Measurements from ENCODE around the gene HIVEP1. TPM values are rescaled to one million over a fixed set of nuclear protein-coding genes. Genes with fewer than 3 reads are reported as not detected.

Gene HIVEP1
- total RNA-seq, 2 experiments from 2014 or later: 29.1 to 30.1 TPM

DNA sequence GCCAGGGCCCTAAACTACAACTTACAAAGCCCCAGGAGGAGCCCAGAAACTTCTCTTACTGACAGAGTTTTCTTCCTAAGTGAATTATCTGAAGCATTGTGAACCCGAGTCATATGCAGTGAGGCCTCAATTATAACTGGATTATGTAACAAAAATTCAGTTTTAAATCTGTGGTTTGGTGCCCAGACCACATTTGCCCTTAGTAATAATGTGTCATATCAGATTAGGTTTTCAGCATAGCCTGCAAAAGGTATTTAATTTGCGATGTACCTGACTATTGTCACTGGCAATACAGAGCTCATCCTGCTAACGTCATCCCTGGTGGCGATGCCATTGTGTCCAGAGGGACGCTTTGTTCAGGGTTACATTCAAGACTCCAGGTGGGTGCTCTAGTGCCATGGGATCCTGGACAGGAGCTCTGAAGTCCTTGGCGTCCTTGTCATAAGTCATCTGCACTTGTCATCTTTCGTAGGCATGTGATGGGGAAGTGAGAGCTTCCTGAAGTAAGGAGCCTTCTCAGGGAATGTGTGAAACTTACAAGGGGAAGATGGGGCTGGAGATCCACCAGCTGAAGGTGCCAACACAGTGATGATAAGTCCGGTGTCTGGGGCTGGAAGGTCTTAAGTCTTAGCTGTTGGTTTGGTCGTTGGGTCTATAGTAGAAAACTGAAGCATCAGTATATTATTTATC is 65.1 kb downstream of the HIVEP1 start:
- H3K27ac Mint-ChIP-seq: no peak overlapping the region
- ATAC-seq (ENCODE audit: low read depth) (no peak), DNase-seq (no peak)
- no peaks in the 10 kb centered on the region for H3K9me3 Mint-ChIP-seq
- H3K36me3 Mint-ChIP-seq: peaks cover 7% of the 10 kb centered on the region
- no peak overlapping the region for H3K4me3 Mint-ChIP-seq
- no peaks in the 10 kb centered on the region for H3K27me3 Mint-ChIP-seq
- peaks cover 16% of the 10 kb centered on the region for H3K4me1 Mint-ChIP-seq
- POLR2A ChIA-PET: no interaction called here

- Mint-ChIP-seq H3K36me3 (peaks cover 4% of the 10 kb centered on the region), H3K9me3 (no peaks in the 10 kb centered on the region), H3K4me3 (no peak overlapping the region), H3K27ac (no peak overlapping the region), H3K4me1 (peaks cover 15% of the 10 kb centered on the region), H3K27me3 (no peaks in the 10 kb centered on the region)
- ATAC-seq (ENCODE audit: low read depth): no peak
- DNase-seq: no peak
- POLR2A ChIA-PET: no interaction called here
These were observed 65.9 kb downstream of the HIVEP1 start for GRCh38 chr6:12078014-12078413.

GRCh38 chr6:12081771-12082170 is 69.7 kb downstream of the HIVEP1 start:
- Mint-ChIP-seq H3K27ac (no peak overlapping the region), H3K36me3 (peaks cover 4% of the 10 kb centered on the region), H3K9me3 (no peaks in the 10 kb centered on the region), H3K4me1 (peaks cover 18% of the 10 kb centered on the region), H3K4me3 (no peak overlapping the region), H3K27me3 (no peaks in the 10 kb centered on the region)
- DNase-seq (no peak), ATAC-seq (ENCODE audit: low read depth) (no peak)
- POLR2A ChIA-PET: no interaction called here

DNA sequence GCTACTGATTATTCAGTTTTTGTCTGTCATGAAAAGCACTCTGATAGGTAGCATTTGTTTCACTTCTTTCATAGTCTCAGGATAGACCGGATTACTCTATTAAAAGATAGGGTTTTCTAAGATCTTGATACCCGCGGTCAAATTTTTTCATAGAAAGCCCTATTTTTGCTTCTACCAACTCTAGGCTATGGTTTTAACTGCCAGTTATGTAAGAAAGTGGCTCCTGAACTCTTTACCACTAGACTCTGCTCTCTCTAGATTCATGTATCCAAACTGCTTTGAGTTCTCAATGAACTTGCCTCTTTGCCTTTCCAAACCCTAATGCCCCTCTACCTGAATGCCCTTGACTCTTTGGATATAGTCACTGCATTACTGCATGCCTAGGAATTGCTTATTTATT is 70.3 kb downstream of the HIVEP1 start:
- Mint-ChIP-seq H3K27ac (no peak overlapping the region), H3K9me3 (no peaks in the 10 kb centered on the region), H3K36me3 (peaks cover 4% of the 10 kb centered on the region), H3K4me1 (peaks cover 18% of the 10 kb centered on the region), H3K4me3 (no peak overlapping the region), H3K27me3 (no peaks in the 10 kb centered on the region)
- DNase-seq: no peak
- no peak for ATAC-seq (ENCODE audit: low read depth)
- POLR2A ChIA-PET: no interaction called here

GRCh38 chr6:12083302-12083701 is 71.2 kb downstream of the HIVEP1 start:
- Mint-ChIP-seq H3K27me3 (no peaks in the 10 kb centered on the region), H3K27ac (no peak overlapping the region), H3K9me3 (no peaks in the 10 kb centered on the region), H3K4me1 (peaks cover 14% of the 10 kb centered on the region), H3K36me3 (peaks cover 4% of the 10 kb centered on the region), H3K4me3 (no peak overlapping the region)
- ATAC-seq (ENCODE audit: low read depth): no peak
- DNase-seq: no peak
- POLR2A ChIA-PET: no interaction called here

DNA sequence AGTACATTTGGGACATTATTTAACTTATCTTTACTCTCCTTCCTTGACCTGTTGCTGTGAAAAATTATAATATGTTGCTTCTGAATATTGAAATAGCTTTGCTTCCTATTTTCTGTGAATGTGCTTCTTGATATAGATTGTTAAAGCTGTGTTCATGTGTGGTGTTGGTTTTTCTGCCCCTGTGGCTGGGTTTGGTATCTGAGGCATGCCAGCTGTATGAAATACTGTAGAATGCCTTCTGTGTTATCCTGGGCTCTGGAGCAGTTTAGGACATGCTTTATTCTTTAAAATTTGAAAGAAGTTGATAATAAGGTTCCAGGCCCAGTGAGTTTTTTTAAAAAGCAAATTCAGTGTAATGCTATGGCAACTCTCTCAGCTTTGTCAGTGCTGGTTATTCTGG is 71.7 kb downstream of the HIVEP1 start:
- peaks cover 14% of the 10 kb centered on the region for H3K4me1 Mint-ChIP-seq
- no peak overlapping the region for H3K4me3 Mint-ChIP-seq
- no peaks in the 10 kb centered on the region for H3K9me3 Mint-ChIP-seq
- no peaks in the 10 kb centered on the region for H3K27me3 Mint-ChIP-seq
- DNase-seq: no peak
- no peak overlapping the region for H3K27ac Mint-ChIP-seq
- ATAC-seq (ENCODE audit: low read depth): no peak
- peaks cover 4% of the 10 kb centered on the region for H3K36me3 Mint-ChIP-seq
- POLR2A ChIA-PET: no interaction called here

- Mint-ChIP-seq H3K4me1 (peaks cover 14% of the 10 kb centered on the region), H3K4me3 (no peak overlapping the region), H3K9me3 (no peaks in the 10 kb centered on the region), H3K36me3 (peaks cover 7% of the 10 kb centered on the region), H3K27me3 (no peaks in the 10 kb centered on the region), H3K27ac (no peak overlapping the region)
- POLR2A ChIA-PET: no interaction called here
- ATAC-seq (ENCODE audit: low read depth) (no peak), DNase-seq (no peak)
These were observed 72.6 kb downstream of the HIVEP1 start for GRCh38 chr6:12084681-12085080.

GRCh38 chr6:12088531-12088930 is 76.4 kb downstream of the HIVEP1 start:
- DNase-seq: no peak
- Mint-ChIP-seq H3K4me3 (no peak overlapping the region), H3K27me3 (no peaks in the 10 kb centered on the region), H3K4me1 (peaks cover 6% of the 10 kb centered on the region), H3K36me3 (peaks cover 20% of the 10 kb centered on the region), H3K27ac (no peak overlapping the region), H3K9me3 (no peaks in the 10 kb centered on the region)
- no peak for ATAC-seq (ENCODE audit: low read depth)
- POLR2A ChIA-PET: interaction anchor here (1.0 kb wide), 1 partner anchor 22 kb away, joined by 3 read pairs; no protein-coding TSS in a partner anchor

- no peaks in the 10 kb centered on the region for H3K27me3 Mint-ChIP-seq
- no peaks in the 10 kb centered on the region for H3K9me3 Mint-ChIP-seq
- peaks cover 5% of the 10 kb centered on the region for H3K4me1 Mint-ChIP-seq
- no peak overlapping the region for H3K4me3 Mint-ChIP-seq
- no peak overlapping the region for H3K27ac Mint-ChIP-seq
- ATAC-seq (ENCODE audit: low read depth): no peak
- no peak for DNase-seq
- POLR2A ChIA-PET: no interaction called here
- peaks cover 23% of the 10 kb centered on the region for H3K36me3 Mint-ChIP-seq
These were observed 78.6 kb downstream of the HIVEP1 start for GRCh38 chr6:12090714-12091113.

DNA sequence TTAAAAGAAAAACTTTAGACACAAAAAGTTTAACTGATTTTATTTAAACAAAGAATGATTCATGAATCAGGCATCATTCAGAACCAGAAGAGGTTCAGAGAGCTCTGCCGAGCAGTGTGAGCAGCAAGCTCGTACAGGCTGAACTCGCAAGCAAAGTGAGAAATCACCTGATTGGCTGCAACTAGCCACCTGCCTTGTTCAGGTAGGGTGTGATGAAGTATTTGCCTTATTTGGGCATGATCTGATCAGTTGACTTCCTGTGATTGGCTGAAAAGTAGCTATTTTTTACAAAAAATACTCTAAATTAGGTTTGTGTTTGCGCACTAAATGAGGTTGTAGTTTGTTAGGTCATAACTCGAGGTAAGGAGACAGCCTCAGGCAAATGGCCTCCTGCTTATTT is 80.7 kb downstream of the HIVEP1 start:
- Mint-ChIP-seq H3K36me3 (peaks cover 28% of the 10 kb centered on the region), H3K9me3 (no peaks in the 10 kb centered on the region), H3K27me3 (no peaks in the 10 kb centered on the region), H3K4me3 (no peak overlapping the region), H3K4me1 (peaks cover 5% of the 10 kb centered on the region), H3K27ac (no peak overlapping the region)
- DNase-seq (no peak), ATAC-seq (ENCODE audit: low read depth) (no peak)
- POLR2A ChIA-PET: no interaction called here

GRCh38 chr6:12094689-12095088 is 82.6 kb downstream of the HIVEP1 start:
- Mint-ChIP-seq H3K27ac (no peak overlapping the region), H3K4me3 (no peak overlapping the region), H3K27me3 (no peaks in the 10 kb centered on the region), H3K9me3 (no peaks in the 10 kb centered on the region), H3K4me1 (peaks cover 7% of the 10 kb centered on the region), H3K36me3 (peaks cover 29% of the 10 kb centered on the region)
- ATAC-seq (ENCODE audit: low read depth) (no peak), DNase-seq (no peak)
- POLR2A ChIA-PET: no interaction called here

DNA sequence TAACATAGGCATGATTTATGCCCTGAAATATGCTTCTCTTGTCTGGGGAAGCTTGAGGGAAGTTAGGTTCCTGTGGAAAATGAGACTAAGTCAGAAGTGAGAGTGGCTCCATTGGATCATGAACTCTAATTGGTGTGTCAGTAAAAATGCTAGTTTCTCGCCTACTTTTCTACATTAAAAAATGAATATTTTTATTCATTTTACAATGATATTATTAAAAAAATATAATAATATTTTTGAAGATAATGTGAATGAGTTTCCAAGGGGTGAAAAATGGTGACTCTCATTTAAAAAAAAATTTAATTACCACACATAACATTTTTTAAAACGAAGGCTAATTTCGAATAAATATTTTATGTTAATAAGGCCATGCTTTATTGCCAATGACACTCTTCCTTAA is 84.2 kb downstream of the HIVEP1 start:
- H3K27ac Mint-ChIP-seq: no peak overlapping the region
- no peaks in the 10 kb centered on the region for H3K9me3 Mint-ChIP-seq
- no peak overlapping the region for H3K4me3 Mint-ChIP-seq
- peaks cover 24% of the 10 kb centered on the region for H3K36me3 Mint-ChIP-seq
- no peaks in the 10 kb centered on the region for H3K27me3 Mint-ChIP-seq
- POLR2A ChIA-PET: no interaction called here
- peaks cover 10% of the 10 kb centered on the region for H3K4me1 Mint-ChIP-seq
- ATAC-seq (ENCODE audit: low read depth) (no peak), DNase-seq (no peak)

DNA sequence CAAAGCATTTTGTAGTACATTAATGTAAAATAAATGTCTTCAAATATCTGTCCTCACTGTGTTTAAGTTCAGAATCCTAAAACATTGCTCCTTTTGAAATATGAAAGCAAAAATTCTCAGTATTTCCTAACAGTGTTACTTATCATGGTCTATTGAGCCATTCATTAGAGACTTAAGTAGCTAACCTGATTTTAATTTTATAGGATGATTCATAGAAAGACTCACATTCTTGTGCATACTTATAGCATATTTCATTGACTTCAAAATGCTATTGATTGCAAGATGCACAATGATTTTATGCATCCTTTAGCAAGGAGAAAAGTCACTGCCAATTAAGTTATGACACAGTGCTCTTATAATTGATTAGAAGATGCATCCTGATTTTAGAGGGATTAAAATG is 85.7 kb downstream of the HIVEP1 start:
- ATAC-seq (ENCODE audit: low read depth) (no peak), DNase-seq (no peak)
- Mint-ChIP-seq H3K36me3 (peaks cover 23% of the 10 kb centered on the region), H3K4me3 (no peak overlapping the region), H3K4me1 (peaks cover 21% of the 10 kb centered on the region), H3K27ac (no peak overlapping the region), H3K9me3 (no peaks in the 10 kb centered on the region), H3K27me3 (no peaks in the 10 kb centered on the region)
- POLR2A ChIA-PET: no interaction called here

GRCh38 chr6:12099623-12100338 is 87.7 kb downstream of the HIVEP1 start:
- Mint-ChIP-seq H3K4me1 (peaks cover 22% of the 10 kb centered on the region), H3K27me3 (no peaks in the 10 kb centered on the region), H3K27ac (no peak overlapping the region), H3K4me3 (no peak overlapping the region), H3K9me3 (no peaks in the 10 kb centered on the region), H3K36me3 (peaks cover 22% of the 10 kb centered on the region)
- POLR2A ChIA-PET: no interaction called here
- DNase-seq (no peak), ATAC-seq (ENCODE audit: low read depth) (no peak)
